ENCODE data around the gene CD81.

- TF ChIP-seq CTCF (IDR thresholded peaks at IDR 0.05) (no peak), POLR2A (IDR thresholded peaks at IDR 0.05) (no peak)
Measured at GRCh38 chr11:2346586-2347307, 30.4 kb upstream of the CD81 start.
